ENCODE measurements around the gene EPB41L5. TPM values are rescaled to one million over a fixed set of nuclear protein-coding genes. Genes with fewer than 3 reads are reported as not detected.

The EPB41L5 gene
- total RNA-seq, 4 donors from 2014 or later: 11.4 to 42.9 (median 14.5) TPM

DNA sequence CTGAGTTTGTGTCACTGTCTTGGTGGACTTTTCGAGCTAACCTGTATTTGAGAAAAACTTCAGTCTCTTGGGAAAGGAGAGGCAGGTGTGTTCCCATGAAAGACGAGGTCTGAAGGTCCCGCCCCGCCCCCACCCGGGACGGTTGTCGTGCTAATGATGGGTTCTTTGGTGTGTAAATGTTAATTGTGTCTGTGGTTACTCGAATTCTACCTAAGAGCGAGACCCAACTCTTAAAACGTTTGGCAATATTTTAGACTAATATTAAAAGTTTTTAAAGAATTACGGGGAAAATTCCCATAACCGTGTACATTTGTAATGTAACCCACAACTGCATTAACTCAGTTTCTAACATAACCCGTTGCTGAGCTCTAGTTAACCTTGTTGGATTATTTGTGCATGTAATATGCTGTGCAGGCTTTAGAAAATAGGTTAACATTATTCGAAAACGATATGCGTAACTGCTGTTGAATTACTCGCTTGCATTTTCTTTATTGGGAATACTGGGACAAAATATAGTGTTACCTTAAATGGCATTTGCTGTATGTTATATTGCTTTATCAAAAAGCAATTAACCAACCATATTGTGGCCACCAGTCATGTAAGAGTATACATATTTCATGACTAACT is 833 bp downstream of the EPB41L5 start:
- 22 to 25% methylated on average over 17 of the region's 17 CpGs for WGBS, 2 donors
- no peaks in the 10 kb centered on the region for H3K27me3 ChIP-seq
- no peak for TF ChIP-seq POLR2A (IDR thresholded peaks at IDR 0.05)
- peak overlapping the region; percentile 72 to 92 (median 83) for H3K27ac ChIP-seq
- H3K9me3 ChIP-seq: no peaks in the 10 kb centered on the region
- peak overlapping the region; percentile 71 to 98 (median 80) for H3K4me3 ChIP-seq
- peaks cover 0 to 20% (median 2%) of the 10 kb centered on the region in 4 donors for H3K4me1 ChIP-seq
- no peaks in the 10 kb centered on the region for H3K36me3 ChIP-seq
- peak in 1 of 2 donors; percentile 9 for DNase-seq (ENCODE audit: low spot score in 2 of 2)

DNA sequence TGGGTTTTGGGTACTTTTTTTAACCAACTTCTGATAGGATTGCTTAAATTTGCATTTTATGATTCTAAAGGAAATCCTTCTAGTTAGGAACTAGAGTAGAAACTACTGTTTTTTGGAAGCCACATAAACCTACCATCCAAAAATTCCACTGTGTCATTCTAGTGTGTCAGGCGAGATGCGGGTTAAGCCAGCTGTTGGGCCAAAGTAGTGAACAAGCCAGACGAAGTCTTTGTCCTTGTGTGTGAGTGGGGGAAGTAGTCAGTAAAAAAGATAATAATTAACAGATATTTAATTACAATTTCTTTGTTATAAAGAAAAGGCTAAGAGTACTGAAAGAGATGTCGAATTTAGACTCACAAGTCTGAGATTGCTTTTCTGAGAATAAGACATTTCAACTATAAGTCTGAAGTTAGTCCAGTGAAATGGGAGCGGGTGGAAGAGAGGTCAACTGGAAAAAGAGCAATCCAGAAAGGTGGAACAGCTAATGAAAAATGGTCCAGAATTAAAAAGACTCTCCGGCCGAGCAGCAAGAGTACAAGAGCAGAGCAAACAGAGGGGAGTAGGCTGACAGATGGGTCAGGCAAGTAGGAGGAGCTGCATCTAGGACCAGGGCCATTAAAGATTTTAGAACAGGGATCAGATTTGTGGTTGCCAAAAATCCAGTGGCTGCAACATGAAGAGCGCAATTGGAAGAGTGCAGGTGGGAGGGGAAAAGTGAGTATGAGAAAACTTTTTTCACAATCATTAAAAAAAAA is 1.5 kb downstream of the EPB41L5 start:
- WGBS, 2 donors: 61 to 62% methylated on average over 8 of the region's 8 CpGs
- no peaks in the 10 kb centered on the region for H3K27me3 ChIP-seq
- H3K4me1 ChIP-seq: peaks cover 0 to 20% (median 2%) of the 10 kb centered on the region in 4 donors
- H3K9me3 ChIP-seq: no peaks in the 10 kb centered on the region
- peak in 1 of 2 donors; percentile 13 for DNase-seq (ENCODE audit: low spot score in 2 of 2)
- TF ChIP-seq, protein P1, sequence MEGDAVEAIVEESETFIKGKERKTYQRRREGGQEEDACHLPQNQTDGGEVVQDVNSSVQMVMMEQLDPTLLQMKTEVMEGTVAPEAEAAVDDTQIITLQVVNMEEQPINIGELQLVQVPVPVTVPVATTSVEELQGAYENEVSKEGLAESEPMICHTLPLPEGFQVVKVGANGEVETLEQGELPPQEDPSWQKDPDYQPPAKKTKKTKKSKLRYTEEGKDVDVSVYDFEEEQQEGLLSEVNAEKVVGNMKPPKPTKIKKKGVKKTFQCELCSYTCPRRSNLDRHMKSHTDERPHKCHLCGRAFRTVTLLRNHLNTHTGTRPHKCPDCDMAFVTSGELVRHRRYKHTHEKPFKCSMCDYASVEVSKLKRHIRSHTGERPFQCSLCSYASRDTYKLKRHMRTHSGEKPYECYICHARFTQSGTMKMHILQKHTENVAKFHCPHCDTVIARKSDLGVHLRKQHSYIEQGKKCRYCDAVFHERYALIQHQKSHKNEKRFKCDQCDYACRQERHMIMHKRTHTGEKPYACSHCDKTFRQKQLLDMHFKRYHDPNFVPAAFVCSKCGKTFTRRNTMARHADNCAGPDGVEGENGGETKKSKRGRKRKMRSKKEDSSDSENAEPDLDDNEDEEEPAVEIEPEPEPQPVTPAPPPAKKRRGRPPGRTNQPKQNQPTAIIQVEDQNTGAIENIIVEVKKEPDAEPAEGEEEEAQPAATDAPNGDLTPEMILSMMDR (IDR thresholded peaks at IDR 0.05): no peak
- TF ChIP-seq POLR2A (IDR thresholded peaks at IDR 0.05) (no peak), EP300 (IDR thresholded peaks at IDR 0.05) (no peak)
- no peaks in the 10 kb centered on the region for H3K36me3 ChIP-seq
- H3K4me3 ChIP-seq: no peak overlapping the region
- H3K27ac ChIP-seq: peak overlapping the region in 1 of 4 donors; percentile 84

DNA sequence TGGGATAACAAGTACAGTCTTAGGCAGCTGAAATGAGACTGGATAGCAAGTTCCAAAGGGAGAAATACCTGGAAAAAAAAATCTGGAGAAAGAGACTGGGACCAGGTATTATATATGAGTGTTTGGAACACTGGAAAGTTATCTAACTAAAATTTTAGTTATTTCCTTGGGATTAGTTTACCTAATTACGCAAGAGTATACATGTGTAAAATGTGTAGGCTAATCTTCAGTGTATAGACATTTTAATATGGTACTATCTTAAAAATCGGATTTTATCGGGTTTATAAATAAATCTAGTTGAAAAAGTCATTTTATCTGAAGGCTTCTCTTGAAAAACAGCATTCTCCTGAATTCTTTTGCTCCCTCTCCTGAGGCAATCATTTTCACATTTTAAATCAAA is 3.9 kb downstream of the EPB41L5 start:
- H3K36me3 ChIP-seq: peaks cover 0 to 8% (median 0%) of the 10 kb centered on the region in 3 donors
- no peak overlapping the region for H3K27ac ChIP-seq
- peaks cover 0 to 20% (median 2%) of the 10 kb centered on the region in 4 donors for H3K4me1 ChIP-seq
- no peak for TF ChIP-seq EP300 (IDR thresholded peaks at IDR 0.05)
- no peak for TF ChIP-seq POLR2A (IDR thresholded peaks at IDR 0.05)
- TF ChIP-seq, protein P1 (IDR thresholded peaks at IDR 0.05): no peak
- H3K27me3 ChIP-seq: no peaks in the 10 kb centered on the region
- 95 to 96% methylated on average over 3 of the region's 3 CpGs for WGBS, 2 donors
- no peaks in the 10 kb centered on the region for H3K9me3 ChIP-seq
- DNase-seq (ENCODE audit: low spot score in 2 of 2): no peak
- no peak overlapping the region for H3K4me3 ChIP-seq

DNA sequence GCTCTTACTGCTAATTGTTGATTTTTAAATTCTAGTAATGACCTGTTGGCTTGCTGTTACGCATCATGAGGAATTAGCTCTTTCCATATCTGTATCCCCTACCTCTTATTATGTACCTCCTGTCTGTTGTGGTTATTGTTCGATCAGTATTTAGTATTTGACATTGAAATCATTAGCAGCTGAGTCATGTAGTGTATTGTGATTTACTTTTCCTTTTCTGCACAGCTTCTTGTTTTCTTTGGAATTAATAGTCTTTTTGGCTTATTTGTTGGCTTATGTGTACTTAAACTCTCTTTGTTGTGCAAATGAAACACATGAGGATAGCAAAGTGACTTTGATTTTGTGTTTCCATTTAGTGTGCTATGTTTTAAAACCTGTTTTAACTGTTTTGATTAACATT is 4.3 kb downstream of the EPB41L5 start:
- Histone ChIP-seq H3K4me3 (no peak overlapping the region), H3K36me3 (peaks cover 0 to 8% (median 0%) of the 10 kb centered on the region in 3 donors), H3K4me1 (peaks cover 0 to 16% (median under 1%) of the 10 kb centered on the region in 4 donors), H3K27ac (no peak overlapping the region), H3K9me3 (no peaks in the 10 kb centered on the region), H3K27me3 (no peaks in the 10 kb centered on the region)
- 83 to 89% methylated on average over 2 of the region's 2 CpGs for WGBS, 2 donors
- no peak for TF ChIP-seq EP300 (IDR thresholded peaks at IDR 0.05)
- no peak for TF ChIP-seq POLR2A (IDR thresholded peaks at IDR 0.05)
- TF ChIP-seq, protein P1 (IDR thresholded peaks at IDR 0.05): no peak
- DNase-seq (ENCODE audit: low spot score in 2 of 2): no peak

DNA sequence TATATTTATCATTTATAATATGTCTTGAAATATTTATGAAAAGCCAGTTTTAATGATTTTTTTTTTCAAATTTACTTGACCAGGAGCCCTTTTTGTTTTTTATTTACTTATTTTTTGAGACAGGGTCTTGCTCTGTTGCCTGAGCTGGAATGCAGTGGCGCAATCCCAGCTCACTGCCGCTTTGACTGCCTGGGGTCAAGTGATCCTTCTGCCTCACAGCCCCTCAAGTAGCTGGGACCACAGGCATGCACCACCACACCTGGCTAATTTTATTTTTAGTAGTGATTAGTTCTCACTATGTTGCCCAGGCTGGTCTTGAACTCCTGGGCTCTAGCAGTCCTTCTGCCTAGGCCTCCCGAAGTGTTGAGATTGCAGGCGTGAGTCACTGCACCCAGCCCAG is 5.7 kb downstream of the EPB41L5 start:
- peaks cover 0 to 11% (median 0%) of the 10 kb centered on the region in 4 donors for H3K4me1 ChIP-seq
- H3K36me3 ChIP-seq: peaks cover 0 to 13% (median 0%) of the 10 kb centered on the region in 3 donors
- H3K4me3 ChIP-seq: no peak overlapping the region
- no peaks in the 10 kb centered on the region for H3K27me3 ChIP-seq
- H3K9me3 ChIP-seq: peaks cover 0 to 6% (median 0%) of the 10 kb centered on the region in 4 donors
- TF ChIP-seq, protein P1 (IDR thresholded peaks at IDR 0.05): no peak
- no peak for TF ChIP-seq EP300 (IDR thresholded peaks at IDR 0.05)
- TF ChIP-seq POLR2A (IDR thresholded peaks at IDR 0.05): no peak
- 90 to 93% methylated on average over 4 of the region's 4 CpGs for WGBS, 2 donors
- no peak overlapping the region for H3K27ac ChIP-seq
- no peak for DNase-seq (ENCODE audit: low spot score in 2 of 2)
